ENCODE measurements around the gene THRAP3.

DNA sequence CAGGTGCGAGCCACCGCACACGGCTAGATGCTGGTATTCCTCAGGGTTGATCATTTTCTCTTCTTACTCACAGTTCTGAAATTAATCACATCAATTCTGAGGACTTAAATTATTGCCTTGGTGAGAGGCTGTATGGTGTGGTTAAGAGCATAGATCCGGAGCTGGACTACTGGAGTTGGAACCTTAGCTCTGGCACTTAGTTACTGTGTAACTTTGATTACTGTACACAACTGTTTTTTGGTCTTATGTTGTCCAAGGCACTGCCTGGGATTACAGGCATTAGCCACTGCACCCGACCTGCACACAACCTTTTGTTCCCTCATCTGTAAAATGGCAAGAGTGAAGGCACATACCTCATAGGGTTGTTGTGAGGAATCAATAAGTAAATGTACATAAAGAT is 25.6 kb upstream of the THRAP3 start:
- TF ChIP-seq, protein P1, sequence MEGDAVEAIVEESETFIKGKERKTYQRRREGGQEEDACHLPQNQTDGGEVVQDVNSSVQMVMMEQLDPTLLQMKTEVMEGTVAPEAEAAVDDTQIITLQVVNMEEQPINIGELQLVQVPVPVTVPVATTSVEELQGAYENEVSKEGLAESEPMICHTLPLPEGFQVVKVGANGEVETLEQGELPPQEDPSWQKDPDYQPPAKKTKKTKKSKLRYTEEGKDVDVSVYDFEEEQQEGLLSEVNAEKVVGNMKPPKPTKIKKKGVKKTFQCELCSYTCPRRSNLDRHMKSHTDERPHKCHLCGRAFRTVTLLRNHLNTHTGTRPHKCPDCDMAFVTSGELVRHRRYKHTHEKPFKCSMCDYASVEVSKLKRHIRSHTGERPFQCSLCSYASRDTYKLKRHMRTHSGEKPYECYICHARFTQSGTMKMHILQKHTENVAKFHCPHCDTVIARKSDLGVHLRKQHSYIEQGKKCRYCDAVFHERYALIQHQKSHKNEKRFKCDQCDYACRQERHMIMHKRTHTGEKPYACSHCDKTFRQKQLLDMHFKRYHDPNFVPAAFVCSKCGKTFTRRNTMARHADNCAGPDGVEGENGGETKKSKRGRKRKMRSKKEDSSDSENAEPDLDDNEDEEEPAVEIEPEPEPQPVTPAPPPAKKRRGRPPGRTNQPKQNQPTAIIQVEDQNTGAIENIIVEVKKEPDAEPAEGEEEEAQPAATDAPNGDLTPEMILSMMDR (conservative IDR thresholded peaks at IDR 0.05) = no peak
- no peak for TF ChIP-seq EZH2 (IDR thresholded peaks at IDR 0.05; ENCODE audit: low read depth)
